GM21367 (cell line): ENCODE results near the gene KPNA1.

Experiments used
- ATAC-seq: cut with Tn5 transposase; IDR thresholded peaks from one replicate; pipeline ENCODE4 v1.9.1; 2021; ENCODE audit not compliant: unreplicated experiment

Gene KPNA1

GRCh38 chr3:122389197-122389596 lies 125.5 kb downstream of the KPNA1 start:
- no peak for ATAC-seq

- no peak for ATAC-seq
Observed at GRCh38 chr3:122387709-122388108, 127.0 kb downstream of the KPNA1 start.

GRCh38 chr3:122383771-122384697 lies 130.7 kb downstream of the KPNA1 start, which contains the start of gene FAM162A:
Gene FAM162A, plus strand, starts transcription at chr3:122384182. Its CDS starts 84 bp downstream, at chr3:122384266.
- ATAC-seq: peak; percentile 87

DNA sequence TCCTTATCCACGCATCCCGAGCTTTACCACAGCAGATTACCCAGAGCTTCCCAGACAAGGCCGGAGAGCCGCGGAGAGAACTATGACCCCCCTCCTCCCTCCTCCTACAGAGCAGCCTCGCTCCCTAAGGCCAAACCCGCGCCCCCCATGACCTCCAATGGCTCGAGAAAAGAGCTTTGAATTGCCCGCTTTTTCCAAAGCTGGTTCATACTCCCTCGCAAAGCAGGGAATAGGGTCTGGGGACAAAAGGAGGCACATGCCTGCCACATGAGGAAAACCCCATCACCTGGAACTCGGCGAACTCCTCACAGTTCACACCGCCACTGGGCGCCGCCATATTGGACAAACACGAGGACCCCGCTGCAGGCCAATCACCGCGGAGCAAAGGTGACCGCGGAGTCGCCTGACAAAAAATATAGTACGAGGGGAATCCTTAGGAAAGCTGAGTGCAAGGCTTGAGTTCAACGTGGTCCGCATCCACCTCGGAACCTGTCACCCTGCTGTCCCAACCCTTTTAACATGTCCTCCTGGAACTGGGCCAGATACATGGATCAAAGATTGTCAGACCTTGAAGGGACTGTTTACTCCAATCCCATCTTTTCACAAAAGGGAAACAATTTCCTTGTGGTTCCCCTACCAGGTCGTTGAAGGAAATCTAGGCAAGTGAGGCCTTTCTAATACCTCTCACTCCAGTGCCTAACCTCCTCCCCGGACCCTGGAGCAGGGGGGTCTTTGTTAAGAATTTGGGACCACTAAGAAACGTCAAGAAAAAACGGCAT lies 131.7 kb downstream of the KPNA1 start, which contains the start of gene MIX23:
TSS of gene MIX23 (minus strand) at position 344 of the 779 bp plus-strand sequence. CDS start at position 337, 7 bp downstream.
- peak; percentile 39 for ATAC-seq

- no peak for ATAC-seq
Observed at GRCh38 chr3:122377975-122378374, 136.8 kb downstream of the KPNA1 start.

GRCh38 chr3:122374034-122374433 lies 140.7 kb downstream of the KPNA1 start:
- no peak for ATAC-seq
